Tibial nerve (tissue), 4 donors: Measurements from ENCODE around the gene UGT1A1. TPM values are rescaled to one million over a fixed set of nuclear protein-coding genes. Genes with fewer than 3 reads are reported as not detected.

Source experiments
- DNase-seq, 2 donors: peaks; one replicate each; pipeline ENCODE4 v3.0.0-alpha.2; 2019; ENCODE audit warnings: low spot score in 2 of 2
- H3K27ac ChIP-seq, 4 donors: fragments of 200-600 bp; sonication (generic) in 3 of 4; one replicate each; pipeline ENCODE4 v1.5.1; 2017 to 2019; ENCODE audit warnings: mild to moderate bottlenecking in 1 of 4
- H3K27me3 ChIP-seq, 2 donors: fragments of 200-600 bp; sonication (generic) in 1 of 2; one replicate each; pipeline versions ENCODE4 v1.5.1 to v1.6.0; 2017 to 2019
- H3K36me3 ChIP-seq, 3 donors: fragments of 200-600 bp; sonication (generic); one replicate each; pipeline ENCODE4 v1.5.1; 2018 to 2019
- H3K4me1 ChIP-seq, 4 donors: fragments of 200-600 bp; sonication (generic) in 3 of 4; one replicate each; pipeline ENCODE4 v1.5.1; 2017 to 2019
- H3K4me3 ChIP-seq, 4 donors: fragments of 200-600 bp; sonication (generic) in 3 of 4; one replicate each; pipeline ENCODE4 v1.5.1; 2017 to 2019; ENCODE audit warnings: mild to moderate bottlenecking in 1 of 4, moderate library complexity in 1 of 4
- H3K9me3 ChIP-seq, 4 donors: fragments of 200-600 bp; sonication (generic) in 3 of 4; one replicate each; pipeline ENCODE4 v1.5.1; 2017 to 2019
- EP300 ChIP-seq, 2 donors: sonication (generic); formaldehyde crosslinking; IDR thresholded peaks; one replicate each; pipeline ENCODE4 v1.6.1; 2017; ENCODE audit warnings: antibody characterized with exemption in 2 of 2, mild to moderate bottlenecking in 1 of 2
- POLR2A ChIP-seq, 2 donors: fragments of 450-650 bp; IDR thresholded peaks; one replicate each; pipeline ENCODE4 v1.6.1; 2017; ENCODE audit warnings: antibody characterized with exemption in 2 of 2, mild to moderate bottlenecking in 2 of 2, moderate library complexity in 2 of 2
- WGBS, 2 donors: methylation state at CpG; one replicate each; pipeline ENCODE4 v1.1.5; 2018; 5-methylcytosine and 5-hydroxymethylcytosine counted together
- total RNA-seq, 4 donors: library from RNA; depleted of rRNA; stranded (reverse); fragments of >200 nt; gene quantifications; one replicate each; pipeline ENCODE4 v1.1.0, GENCODE V29; 2016
- TF ChIP-seq, protein P1 (sequence below), 5 experiments: fragments of 200-600 bp in 3 of 5; fragments of 450-650 bp in 2 of 5; sonication (generic) in 3 of 5; IDR thresholded peaks; one replicate each; pipeline ENCODE4 v1.5.1; 2016 to 2019; ENCODE audit warnings: antibody characterized with exemption in 5 of 5, mild to moderate bottlenecking in 3 of 5, moderate library complexity in 2 of 5

Gene UGT1A1
- total RNA-seq, 4 donors from 2014 or later = not detected

- H3K27ac ChIP-seq = no peak overlapping the region
- no peak for TF ChIP-seq EP300 (IDR thresholded peaks at IDR 0.05)
- TF ChIP-seq, protein P1, sequence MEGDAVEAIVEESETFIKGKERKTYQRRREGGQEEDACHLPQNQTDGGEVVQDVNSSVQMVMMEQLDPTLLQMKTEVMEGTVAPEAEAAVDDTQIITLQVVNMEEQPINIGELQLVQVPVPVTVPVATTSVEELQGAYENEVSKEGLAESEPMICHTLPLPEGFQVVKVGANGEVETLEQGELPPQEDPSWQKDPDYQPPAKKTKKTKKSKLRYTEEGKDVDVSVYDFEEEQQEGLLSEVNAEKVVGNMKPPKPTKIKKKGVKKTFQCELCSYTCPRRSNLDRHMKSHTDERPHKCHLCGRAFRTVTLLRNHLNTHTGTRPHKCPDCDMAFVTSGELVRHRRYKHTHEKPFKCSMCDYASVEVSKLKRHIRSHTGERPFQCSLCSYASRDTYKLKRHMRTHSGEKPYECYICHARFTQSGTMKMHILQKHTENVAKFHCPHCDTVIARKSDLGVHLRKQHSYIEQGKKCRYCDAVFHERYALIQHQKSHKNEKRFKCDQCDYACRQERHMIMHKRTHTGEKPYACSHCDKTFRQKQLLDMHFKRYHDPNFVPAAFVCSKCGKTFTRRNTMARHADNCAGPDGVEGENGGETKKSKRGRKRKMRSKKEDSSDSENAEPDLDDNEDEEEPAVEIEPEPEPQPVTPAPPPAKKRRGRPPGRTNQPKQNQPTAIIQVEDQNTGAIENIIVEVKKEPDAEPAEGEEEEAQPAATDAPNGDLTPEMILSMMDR (IDR thresholded peaks at IDR 0.05) = no peak
- no peak for TF ChIP-seq POLR2A (IDR thresholded peaks at IDR 0.05)
- no peaks in the 10 kb centered on the region for H3K27me3 ChIP-seq
- peaks cover 0 to 9% (median 0%) of the 10 kb centered on the region in 4 donors for H3K9me3 ChIP-seq
- no peaks in the 10 kb centered on the region for H3K36me3 ChIP-seq
- DNase-seq = no peak
- H3K4me1 ChIP-seq = no peaks in the 10 kb centered on the region
- 89 to 94% methylated on average over 6 of the region's 6 CpGs for WGBS, 2 donors
- no peak overlapping the region for H3K4me3 ChIP-seq
These were observed 15.3 kb downstream of the UGT1A1 start for GRCh38 chr2:233775414-233775813.

DNA sequence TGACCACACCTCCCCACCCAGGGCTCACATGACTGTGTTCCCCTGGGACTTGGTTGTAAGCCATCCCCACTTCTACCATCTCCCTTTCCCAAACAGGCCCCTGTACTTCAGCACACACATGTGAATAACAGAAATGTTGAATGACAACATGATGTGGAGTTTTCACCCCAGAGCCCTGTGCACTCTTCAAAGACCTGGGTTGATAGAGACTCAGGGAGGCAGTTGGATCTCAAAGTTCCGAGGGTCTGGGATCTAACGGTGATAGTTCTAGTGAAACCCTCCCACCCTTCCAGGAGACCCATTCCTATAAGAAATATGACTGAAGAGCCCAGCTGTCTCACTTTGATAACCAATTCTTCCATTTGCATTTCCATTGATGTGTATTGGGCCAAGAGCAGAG is 18.0 kb downstream of the UGT1A1 start, which contains the start of gene MROH2A:
TSS of gene MROH2A (plus strand) at position 301 of the 400 bp plus-strand sequence. CDS start 1,029 bp downstream, outside the sequence.
- H3K27me3 ChIP-seq = no peaks in the 10 kb centered on the region
- peaks cover 0 to 9% (median 0%) of the 10 kb centered on the region in 4 donors for H3K9me3 ChIP-seq
- H3K4me3 ChIP-seq = no peak within 1 kb of the TSS
- 80 to 86% methylated on average over 2 of the region's 2 CpGs for WGBS, 2 donors
- TF ChIP-seq POLR2A (IDR thresholded peaks at IDR 0.05) (no peak), EP300 (IDR thresholded peaks at IDR 0.05) (no peak)
- TF ChIP-seq, protein P1 (IDR thresholded peaks at IDR 0.05) = no peak
- no peak for DNase-seq
- no peak within 1 kb of the TSS for H3K27ac ChIP-seq
- H3K4me1 ChIP-seq = no peaks in the 10 kb centered on the region
- no peaks in the 10 kb centered on the region for H3K36me3 ChIP-seq

DNA sequence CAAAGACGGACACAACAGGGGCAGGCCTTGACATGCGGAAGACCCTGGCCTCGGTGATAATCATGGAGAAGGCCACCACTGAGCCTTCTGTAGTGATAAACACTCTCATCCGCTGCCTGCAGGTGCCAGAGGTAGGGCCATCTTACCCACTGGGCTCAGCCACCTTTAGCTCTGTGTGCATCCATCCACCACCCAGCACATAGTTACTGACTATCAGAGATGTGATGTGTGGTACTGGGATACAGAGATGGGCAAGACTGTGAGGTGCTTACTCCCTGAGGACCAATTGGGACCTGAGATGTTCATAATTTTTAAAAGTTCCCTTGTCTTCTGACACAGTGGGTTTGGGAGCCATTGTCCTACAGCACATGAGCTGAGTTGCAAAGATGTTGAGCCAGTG is 19.7 kb downstream of the UGT1A1 start:
- DNase-seq = no peak
- no peak overlapping the region for H3K4me3 ChIP-seq
- peaks cover 0 to 10% (median 0%) of the 10 kb centered on the region in 4 donors for H3K9me3 ChIP-seq
- no peaks in the 10 kb centered on the region for H3K4me1 ChIP-seq
- TF ChIP-seq POLR2A (IDR thresholded peaks at IDR 0.05) = no peak
- TF ChIP-seq, protein P1 (IDR thresholded peaks at IDR 0.05) = no peak
- no peak for TF ChIP-seq EP300 (IDR thresholded peaks at IDR 0.05)
- no peaks in the 10 kb centered on the region for H3K27me3 ChIP-seq
- H3K27ac ChIP-seq = no peak overlapping the region
- no peaks in the 10 kb centered on the region for H3K36me3 ChIP-seq
- whole genome bisulfite sequencing, 2 donors = 93 to 100% methylated on average over 4 of the region's 4 CpGs

DNA sequence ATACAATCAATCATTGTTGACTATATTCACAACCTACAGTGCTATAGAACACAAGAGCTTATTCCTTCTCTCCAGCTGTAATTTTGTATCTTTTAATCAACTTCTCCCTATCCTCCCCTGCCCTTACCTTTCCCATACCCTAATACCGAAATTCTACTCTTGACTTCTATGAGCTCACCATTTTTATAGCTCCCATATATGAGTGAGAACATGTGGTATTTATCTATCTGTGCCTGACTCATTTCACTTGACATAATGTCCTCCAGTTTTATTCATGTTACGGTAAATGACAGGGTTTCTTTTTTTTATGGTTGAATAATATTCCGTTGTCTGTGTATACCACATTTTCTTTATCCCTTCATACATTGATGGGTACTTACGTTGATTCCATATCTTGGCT is 20.7 kb downstream of the UGT1A1 start:
- DNase-seq = no peak
- H3K36me3 ChIP-seq = no peaks in the 10 kb centered on the region
- no peaks in the 10 kb centered on the region for H3K4me1 ChIP-seq
- no peak for TF ChIP-seq POLR2A (IDR thresholded peaks at IDR 0.05)
- TF ChIP-seq, protein P1 (IDR thresholded peaks at IDR 0.05) = no peak
- TF ChIP-seq EP300 (IDR thresholded peaks at IDR 0.05) = no peak
- 88 to 91% methylated on average over 4 of the region's 4 CpGs for WGBS, 2 donors
- H3K4me3 ChIP-seq = no peak overlapping the region
- no peaks in the 10 kb centered on the region for H3K27me3 ChIP-seq
- no peak overlapping the region for H3K27ac ChIP-seq
- peaks cover 0 to 6% (median 0%) of the 10 kb centered on the region in 4 donors for H3K9me3 ChIP-seq

GRCh38 chr2:233789554-233789953 is 29.5 kb downstream of the UGT1A1 start:
- no peaks in the 10 kb centered on the region for H3K4me1 ChIP-seq
- H3K4me3 ChIP-seq = no peak overlapping the region
- 85 to 94% methylated on average over 7 of the region's 7 CpGs for WGBS, 2 donors
- H3K27ac ChIP-seq = no peak overlapping the region
- DNase-seq = no peak
- TF ChIP-seq EP300 (IDR thresholded peaks at IDR 0.05) = no peak
- TF ChIP-seq, protein P1 (IDR thresholded peaks at IDR 0.05) = no peak
- no peak for TF ChIP-seq POLR2A (IDR thresholded peaks at IDR 0.05)
- no peaks in the 10 kb centered on the region for H3K36me3 ChIP-seq
- H3K27me3 ChIP-seq = no peaks in the 10 kb centered on the region
- H3K9me3 ChIP-seq = peaks cover 0 to 7% (median 0%) of the 10 kb centered on the region in 4 donors
